GM18505 (cell line): ENCODE results near the gene PRSS27.
"Not testable (repeated sequence)": the region's sequence is repeated elsewhere in the genome, so short reads cannot be mapped to it uniquely, and the experiment has no call there.

Experiments used
- ATAC-seq: cut with Tn5 transposase; IDR thresholded peaks from one replicate; pipeline ENCODE4 v1.9.1; 2021; ENCODE audit not compliant: unreplicated experiment
- POLR2A ChIP-seq: IDR thresholded peaks from 4 replicates; pipeline ENCODE4 v1.6.1; 2011; ENCODE audit warnings: borderline replicate concordance; ENCODE audit not compliant: insufficient read depth, insufficient read length; ENCODE audit errors: extremely low read depth

Gene PRSS27

GRCh38 chr16:2697401-2697948, 22.5 kb downstream of the PRSS27 start:
- TF ChIP-seq POLR2A = no peak
- ATAC-seq = no peak

DNA sequence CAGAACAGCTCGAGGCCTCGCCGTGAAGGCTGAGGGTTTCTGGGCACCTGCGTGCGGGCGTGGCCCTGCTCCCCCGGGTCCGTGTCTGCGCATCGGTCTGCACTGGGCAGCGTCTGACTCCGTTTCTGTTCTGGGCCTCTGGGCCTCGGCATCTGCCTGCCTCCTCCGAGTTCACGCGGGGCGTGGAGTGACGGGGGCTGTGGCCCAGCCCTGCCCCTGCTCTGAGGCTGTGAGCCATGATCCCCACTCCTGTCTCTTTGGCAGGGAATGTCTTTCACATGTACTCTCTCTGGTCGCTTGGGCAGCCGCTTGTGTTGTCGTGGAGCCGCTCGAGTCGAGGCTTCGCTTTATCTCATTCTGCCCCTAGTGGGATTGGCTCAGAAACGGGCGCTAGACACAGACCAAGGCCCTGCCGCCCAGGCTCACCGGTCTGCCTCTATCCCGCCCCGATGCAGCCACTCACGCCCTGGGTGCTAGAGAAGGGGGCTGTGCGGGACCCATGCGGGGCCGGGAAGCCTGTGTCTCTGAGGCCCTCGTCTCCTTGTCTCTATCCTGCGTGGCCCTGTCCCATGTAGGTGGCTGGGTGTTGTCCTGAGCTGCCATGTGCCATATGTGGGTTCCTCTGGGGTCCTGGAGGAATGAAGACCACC, 23.3 kb downstream of the PRSS27 start:
- not testable (repeated sequence) for ATAC-seq

GRCh38 chr16:2692948-2693651, 26.9 kb downstream of the PRSS27 start:
- TF ChIP-seq POLR2A = no peak
- no peak for ATAC-seq

DNA sequence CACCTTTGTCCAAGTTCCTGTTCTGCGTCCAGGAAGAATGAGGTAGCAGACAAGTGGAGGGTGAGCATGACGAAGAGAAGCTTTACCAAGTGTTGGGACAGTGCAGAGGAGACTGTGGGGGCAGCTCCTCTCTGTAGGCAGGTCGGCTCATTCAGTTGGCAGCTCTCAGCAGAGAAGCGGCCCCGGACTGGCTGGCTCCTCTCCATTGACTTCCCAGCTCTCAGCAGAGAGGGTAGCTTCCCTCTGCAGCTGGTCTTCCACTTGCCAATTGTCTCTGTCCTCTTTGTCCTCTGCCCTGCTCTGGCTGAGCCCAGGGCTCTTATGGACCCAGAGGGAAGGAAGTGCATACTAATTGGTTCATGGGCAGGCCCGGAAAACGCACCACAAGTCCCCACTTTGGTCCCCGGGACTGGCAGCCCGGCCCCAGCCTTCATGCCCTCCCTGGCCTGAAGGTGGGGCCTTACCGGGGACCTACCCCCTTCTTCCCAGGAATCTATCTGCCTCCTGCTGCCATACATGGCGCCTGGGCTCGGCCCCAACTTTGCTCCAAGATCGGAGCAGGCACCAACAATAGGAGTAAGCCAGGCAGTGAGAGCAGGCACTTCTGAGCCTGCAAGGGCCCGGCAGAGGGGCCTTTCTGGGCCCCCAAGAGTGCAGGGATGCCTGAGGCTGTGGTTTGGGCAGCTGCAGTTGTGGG, 27.6 kb downstream of the PRSS27 start:
- ATAC-seq = no peak
- no peak for TF ChIP-seq POLR2A

DNA sequence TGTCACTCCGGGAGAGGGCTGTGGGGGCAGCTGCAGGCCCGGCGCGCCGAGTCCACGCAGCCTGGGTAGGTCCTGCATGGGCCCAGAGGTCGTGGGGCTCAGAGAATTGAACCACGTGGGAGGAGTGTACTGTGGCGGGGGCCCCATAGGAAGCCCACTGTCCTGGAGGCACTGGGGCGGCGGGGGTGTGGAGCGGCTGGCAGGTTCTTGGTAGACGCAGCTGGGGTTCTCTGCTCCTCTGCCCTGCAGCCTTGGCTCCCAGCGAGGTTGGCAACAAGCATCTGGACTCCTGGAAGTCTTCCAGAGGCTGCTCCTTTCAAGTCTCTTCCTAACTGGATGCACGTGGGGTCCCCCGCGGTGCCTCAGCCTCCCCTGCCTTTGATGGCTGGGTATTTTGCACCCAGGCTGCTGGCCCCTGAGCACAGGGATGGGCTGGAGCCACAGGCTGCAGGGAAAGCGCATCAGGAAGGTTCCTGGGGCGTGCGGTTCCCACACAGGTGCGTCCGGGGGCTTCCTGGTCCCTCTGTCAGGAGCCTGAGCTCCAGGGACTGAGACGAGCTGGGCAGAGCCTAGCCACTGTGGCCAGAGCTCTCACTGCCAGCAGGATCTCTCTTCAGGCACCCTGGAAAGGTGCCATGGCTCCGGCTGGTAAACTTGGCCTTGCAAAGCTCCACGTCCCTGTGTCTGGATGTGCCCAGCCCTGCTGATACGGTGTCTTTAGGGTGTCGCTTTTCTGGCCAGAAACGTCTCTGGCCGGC, 28.4 kb downstream of the PRSS27 start:
- no peak for ATAC-seq
- TF ChIP-seq POLR2A = no peak

GRCh38 chr16:2690852-2691251, 29.2 kb downstream of the PRSS27 start:
- no peak for TF ChIP-seq POLR2A
- no peak for ATAC-seq

DNA sequence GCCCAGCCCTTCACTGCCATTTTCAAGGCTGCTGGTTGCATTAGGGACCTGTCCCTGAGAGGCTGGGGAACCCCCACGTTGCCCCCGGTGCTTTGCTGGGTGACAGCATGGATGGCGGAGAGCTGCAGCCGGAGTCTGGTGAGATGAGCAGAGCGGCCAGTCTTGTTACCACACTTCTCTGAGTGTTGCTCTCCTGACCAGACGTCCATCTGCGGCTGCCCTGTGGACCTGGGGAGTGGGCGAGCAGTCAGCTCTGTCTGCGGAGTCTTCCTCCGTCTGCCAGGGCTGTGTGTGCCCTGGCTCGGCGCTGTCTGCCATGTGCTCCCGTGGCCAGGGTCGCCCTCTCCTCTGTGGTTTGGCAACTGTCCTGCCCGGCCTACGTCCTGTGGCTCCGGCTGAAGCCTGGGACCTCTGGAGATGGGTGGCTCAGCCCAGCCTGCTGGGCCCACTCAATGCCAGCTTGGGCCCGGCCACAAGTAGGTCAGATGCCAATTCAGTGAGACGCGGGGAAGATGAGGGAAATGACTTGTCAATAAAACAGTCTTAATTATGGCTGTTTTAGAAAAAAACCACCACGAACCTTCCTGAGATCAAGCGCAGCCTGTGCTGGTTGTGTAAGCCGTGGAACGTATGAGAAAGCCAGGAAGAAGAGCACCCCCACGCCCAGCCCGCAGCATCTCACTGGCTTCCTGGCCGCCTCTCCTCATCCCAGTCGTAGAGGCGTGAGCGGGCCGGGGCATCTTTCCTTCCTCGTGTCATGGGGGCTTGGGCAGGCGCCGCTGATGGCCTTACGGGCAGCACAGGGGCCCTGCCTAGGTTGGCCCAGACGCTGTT, 29.8 kb downstream of the PRSS27 start:
- no peak for ATAC-seq

DNA sequence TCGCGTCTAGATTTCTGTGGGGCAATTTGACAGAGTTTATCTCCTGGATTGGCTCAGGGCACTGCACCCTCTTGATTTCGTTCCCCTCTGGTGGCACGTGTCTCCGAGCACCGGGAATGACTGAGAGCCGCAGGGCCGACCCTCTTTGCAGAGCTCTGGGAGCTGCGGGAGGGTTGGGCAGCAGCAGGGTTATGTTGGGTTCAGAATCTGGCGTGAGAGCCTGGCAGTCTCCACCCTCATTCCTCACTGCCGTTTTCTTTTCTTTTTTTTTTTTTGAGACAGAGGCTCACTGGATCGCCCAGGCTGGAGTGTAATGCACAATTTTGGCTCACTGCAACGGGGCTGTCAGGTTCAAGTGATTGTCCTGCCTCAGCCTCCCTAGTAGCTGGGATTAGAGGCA, 30.6 kb downstream of the PRSS27 start:
- ATAC-seq = not testable (repeated sequence)

More for the DNA sequence above, 29.8 kb downstream of the PRSS27 start:
- no peak for TF ChIP-seq POLR2A

GRCh38 chr16:2687531-2688308, 32.3 kb downstream of the PRSS27 start:
- TF ChIP-seq POLR2A = no peak
- no peak for ATAC-seq

- TF ChIP-seq POLR2A = peak; percentile 58
- ATAC-seq = no peak
Measured at GRCh38 chr16:2686912-2687507, 33.0 kb downstream of the PRSS27 start.

GRCh38 chr16:2686075-2686474, 33.9 kb downstream of the PRSS27 start:
- ATAC-seq = not testable (repeated sequence)

DNA sequence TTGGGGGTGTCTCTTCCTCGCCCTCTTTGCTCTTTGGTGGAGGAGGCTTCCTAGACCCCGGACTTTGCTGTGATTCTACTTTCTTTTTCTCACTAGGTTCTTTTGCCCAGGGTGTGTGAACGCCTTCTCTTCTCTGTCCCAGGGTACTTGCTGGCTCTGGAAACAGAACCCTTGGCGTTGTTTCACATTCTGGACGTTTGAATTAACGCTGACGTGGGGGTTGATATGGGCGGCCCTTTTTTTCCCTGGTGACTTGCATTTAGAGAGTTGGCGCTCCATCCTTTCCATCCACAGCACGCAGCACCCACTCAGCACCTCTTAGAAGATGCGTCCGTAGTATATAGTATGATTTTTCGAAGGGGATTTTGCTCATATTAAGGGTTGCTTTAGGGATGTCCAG, 37.0 kb downstream of the PRSS27 start:
- not testable (repeated sequence) for ATAC-seq
